HG02885 (cell line): ENCODE data around the gene KCNJ6.
"Not testable (repeated sequence)": the region's sequence is repeated elsewhere in the genome, so short reads cannot be mapped to it uniquely, and the experiment has no call there.

Experiments
- ATAC-seq: cut with Tn5 transposase; IDR thresholded peaks from one replicate; pipeline ENCODE4 v1.9.1; 2021; ENCODE audit warnings: mild to moderate bottlenecking; ENCODE audit not compliant: unreplicated experiment, poor library complexity

Gene KCNJ6

GRCh38 chr21:37587635-37588177, 328.6 kb downstream of the KCNJ6 start:
- ATAC-seq, result no peak

- no peak for ATAC-seq
Observed at GRCh38 chr21:37587203-37587602, 329.1 kb downstream of the KCNJ6 start.

DNA sequence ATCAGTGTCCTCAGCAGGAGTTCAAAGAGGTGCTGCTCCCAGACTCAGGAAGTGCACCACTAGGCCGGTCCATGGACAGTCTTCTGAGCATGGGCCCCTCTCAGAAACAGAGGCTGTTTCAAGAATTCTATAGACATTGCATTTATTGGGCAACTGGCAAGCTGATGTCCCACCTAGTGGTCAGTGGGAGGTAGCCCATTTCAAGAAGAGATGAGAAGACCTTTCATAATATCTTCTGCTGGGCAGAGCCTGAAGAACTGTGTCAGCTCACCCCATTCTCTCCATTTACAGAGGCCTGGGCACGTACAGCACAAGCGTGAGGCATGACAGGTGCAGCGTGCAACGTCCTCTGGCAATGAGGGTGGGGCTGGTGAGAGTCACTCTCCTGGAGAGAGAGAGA, 333.7 kb downstream of the KCNJ6 start:
- ATAC-seq, result no peak

- ATAC-seq, result no peak
Observed at GRCh38 chr21:37580666-37581065, 335.6 kb downstream of the KCNJ6 start.

- ATAC-seq, result no peak
Observed at GRCh38 chr21:37579356-37579755, 336.9 kb downstream of the KCNJ6 start.

DNA sequence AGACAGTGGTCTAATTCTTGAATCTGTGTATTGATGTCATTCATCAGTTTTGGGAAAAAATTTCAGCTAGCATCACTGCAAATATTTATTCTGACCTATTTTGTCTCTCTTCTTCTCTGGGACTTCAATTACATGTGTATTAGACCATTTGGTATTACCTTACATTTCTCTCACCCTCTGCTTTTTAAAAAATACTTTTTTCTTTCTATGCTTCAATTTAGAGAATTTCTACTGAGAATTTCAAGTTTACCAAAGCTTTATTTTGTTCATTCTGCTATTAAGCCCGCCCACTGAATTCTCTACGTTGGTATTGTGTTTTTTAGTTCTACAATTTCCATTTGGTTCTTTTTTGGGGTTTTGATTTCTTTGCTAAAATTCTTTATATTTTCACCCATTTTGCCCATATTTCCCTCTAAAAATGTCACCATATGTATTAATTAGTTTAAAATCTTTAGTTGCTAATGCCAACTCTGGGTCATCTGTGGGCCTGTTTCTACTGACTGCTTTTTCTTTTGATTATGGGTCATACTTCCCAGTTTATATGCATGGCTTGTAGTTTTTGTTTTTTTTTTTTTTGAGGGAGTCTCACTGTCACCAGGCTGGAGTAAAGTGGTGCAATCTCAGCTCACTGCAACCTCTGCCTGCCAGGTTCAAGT, 337.7 kb downstream of the KCNJ6 start:
- no peak for ATAC-seq

- not testable (repeated sequence) for ATAC-seq
Observed at GRCh38 chr21:37576929-37577328, 339.3 kb downstream of the KCNJ6 start.

GRCh38 chr21:37575580-37575979, 340.7 kb downstream of the KCNJ6 start:
- ATAC-seq, result no peak

GRCh38 chr21:37574751-37575150, 341.5 kb downstream of the KCNJ6 start:
- ATAC-seq, result no peak

DNA sequence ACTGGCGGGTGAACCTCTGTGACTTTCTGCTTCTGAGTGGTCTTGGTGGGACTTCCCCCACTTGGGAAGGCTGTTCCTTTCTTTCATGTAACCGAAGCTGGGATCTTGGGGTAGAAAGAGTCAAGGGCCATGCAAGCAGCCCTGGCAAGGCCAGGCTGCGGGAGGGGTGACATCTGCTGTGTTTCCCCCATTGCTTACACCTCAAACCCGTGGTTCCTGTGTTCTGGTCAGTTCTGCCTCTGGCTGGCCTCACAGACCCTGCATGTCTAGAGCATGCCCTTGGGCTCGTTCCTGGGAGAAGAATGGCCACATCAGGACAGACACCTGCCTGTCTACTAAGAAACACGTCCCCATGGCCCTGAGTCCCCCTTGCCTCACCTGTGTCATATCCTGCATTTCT, 341.9 kb downstream of the KCNJ6 start:
- ATAC-seq, result no peak

DNA sequence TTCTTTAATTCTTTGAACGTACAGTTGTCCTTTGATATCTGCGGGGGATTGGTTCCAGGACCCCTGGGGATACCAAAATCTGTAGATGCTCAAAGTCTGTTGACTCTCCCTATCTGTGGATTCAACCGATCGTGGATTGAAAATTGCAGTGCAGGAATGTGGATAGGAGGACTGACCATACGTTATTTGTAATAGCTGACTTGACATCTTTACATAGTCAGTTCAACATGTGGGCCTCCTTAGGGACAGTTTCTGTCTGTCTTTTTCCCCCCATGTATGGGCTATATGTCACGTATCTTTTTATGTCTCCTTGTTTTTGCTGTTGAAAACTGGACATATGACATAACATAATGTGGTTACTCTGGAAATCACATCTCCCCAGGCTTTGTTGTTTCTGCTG, 344.8 kb downstream of the KCNJ6 start:
- ATAC-seq, result no peak

DNA sequence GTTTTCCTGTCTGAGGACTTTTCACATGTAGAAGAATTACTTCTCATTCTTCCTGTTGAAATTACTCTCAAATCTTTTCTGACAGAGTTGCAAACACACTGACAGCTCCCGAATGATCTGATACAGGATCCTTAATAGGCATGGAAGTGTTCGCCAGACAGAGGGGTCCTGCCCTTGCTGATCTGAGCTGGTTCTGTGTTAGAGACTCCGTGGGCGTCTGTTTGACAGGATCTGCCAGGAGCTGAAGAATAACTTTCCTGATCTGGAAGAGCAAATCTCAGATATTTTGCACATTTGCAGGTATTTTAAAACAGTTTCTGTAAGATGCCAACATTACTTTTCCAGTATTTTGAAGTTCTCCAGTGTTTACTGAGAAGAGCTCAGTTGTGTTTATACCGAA, 347.3 kb downstream of the KCNJ6 start:
- ATAC-seq, result no peak

GRCh38 chr21:37568415-37568814, 347.8 kb downstream of the KCNJ6 start:
- ATAC-seq, result no peak

GRCh38 chr21:37566790-37567615, 349.3 kb downstream of the KCNJ6 start:
- no peak for ATAC-seq

DNA sequence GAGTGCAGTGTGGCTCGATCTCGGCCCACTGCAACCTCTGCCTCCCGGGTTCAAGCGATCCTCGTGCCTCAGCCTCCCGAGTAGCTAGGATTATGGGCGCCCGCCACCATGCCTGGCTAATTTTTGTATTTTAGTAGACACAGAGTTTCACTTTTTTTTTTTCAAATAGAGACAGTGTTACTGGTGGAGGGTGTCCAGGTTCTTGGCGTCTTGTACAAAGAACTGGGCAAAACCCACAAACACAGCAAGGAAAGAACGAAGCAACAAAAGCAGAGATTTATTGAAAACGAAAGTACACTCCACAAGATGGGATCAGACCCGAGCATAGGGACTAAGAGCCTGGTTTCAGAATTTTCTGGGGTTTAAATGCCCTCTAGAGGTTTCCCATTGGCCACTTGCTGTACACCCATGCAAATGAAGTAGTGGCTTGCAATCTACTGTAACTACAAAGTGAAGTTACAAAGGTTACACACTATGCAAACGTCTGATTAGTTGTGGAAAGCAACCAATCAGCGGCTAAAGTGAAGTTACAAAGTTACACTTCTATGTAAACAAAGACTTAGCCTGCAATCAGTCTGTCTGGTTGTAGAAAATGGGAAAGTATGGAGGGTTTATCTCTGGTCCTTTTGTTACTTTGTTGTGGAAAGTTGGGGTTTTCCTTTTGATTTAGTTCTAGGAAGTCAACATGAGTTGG, 350.6 kb downstream of the KCNJ6 start:
- no peak for ATAC-seq

- ATAC-seq, result no peak
Observed at GRCh38 chr21:37564924-37565529, 351.2 kb downstream of the KCNJ6 start.

GRCh38 chr21:37564341-37564923, 351.8 kb downstream of the KCNJ6 start:
- ATAC-seq, result peak; percentile 35

DNA sequence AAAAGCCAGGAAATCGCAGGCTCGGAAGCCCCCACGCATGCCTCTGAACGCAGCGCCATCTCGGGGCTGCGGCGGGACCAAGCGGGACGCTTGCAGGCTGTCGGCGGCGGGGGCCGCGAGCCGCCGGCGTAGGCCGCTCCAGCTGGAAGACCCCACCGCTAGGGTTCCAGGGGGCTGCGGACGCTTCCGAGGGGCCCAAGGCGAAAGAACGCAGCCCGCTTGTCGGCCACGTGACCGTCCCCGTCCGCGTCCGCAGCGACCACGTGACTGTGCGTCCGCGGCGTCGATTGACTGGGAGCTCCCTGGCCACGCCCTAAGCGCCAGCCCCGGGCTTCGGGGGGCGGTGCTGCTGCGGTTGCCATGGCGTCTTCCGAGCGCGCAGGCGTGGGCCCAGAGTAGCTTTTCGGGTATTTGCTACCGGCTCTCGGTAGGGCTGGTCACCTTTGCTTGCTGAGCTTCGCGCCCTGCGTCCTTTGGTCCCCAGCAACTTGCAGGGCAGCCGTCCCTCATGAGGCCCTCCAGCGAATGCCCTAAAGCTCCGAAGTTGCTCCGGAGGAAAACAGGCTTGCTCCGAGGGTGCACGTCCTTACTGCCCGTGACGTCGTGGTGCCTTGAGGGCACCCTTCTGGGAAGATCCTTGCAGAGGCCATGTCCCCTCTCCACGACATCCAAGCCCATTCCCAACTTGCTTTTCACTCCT, 352.5 kb downstream of the KCNJ6 start:
- ATAC-seq, result peak; percentile 94

DNA sequence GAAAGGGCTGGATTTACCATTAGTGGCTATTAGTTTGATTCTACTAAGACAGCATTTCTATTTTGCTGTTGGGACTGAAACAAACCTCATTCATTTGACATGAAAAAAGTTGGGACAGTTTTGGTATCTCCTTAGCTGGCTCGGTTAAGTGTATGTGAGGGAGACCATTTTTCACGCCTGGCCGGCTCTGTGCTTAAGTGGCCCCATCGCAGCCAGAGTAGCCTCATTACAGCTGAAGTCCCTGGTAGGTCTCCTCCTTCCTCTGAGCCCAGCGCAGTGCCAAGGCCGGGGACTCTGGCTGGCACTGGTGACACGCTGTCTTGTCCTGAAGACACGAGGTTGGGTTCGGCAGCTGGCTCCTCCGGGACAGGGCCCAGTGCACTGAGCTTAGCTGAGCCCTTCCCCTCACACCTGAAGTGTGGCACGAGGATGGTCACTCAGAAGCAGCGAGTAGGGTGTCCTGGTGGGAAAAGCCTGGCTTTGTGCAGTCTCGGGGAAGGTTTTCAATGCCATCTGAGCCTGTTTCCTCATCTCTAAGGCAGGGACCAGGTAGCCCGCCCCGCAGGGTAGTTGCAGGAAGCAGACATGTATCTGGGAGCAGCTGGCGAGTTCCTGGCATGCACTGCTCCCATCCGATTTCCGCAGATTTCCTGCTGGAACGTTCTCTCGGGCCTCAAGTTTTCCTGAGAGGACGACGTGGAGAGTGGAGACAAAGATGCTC, 353.2 kb downstream of the KCNJ6 start:
- ATAC-seq, result peak; percentile 13
